HEK293 (cell line): ENCODE measurements around the gene LRP3.
A peak's percentile ranks its signal among the peaks of the same experiment; 100 is the strongest.

Experiments
- CTCF ChIA-PET: fragments of 350-600 bp; formaldehyde crosslinking; extraction: SDS; loops from one replicate; lab custom pipeline; 2021; ENCODE audit warnings: antibody characterized with exemption; lab: Yijun Ruan, JAX
- POLR2A ChIA-PET: fragments of 300-600 bp; formaldehyde crosslinking; extraction: SDS; loops from one replicate; lab custom pipeline; 2020; ENCODE audit warnings: antibody characterized with exemption, inconsistent platforms; lab: Yijun Ruan, JAX
- H3K27ac ChIP-seq: fragments of 200-500 bp; sonication (Bioruptor generic); 2 replicates; pipeline ENCODE4 v1.5.1; 2014; ENCODE audit warnings: low read depth, low read length, control low read depth, inconsistent platforms; ENCODE audit errors: extremely low read depth
- H3K36me3 ChIP-seq, 2 experiments: fragments of 200-500 bp in 1 of 2; sonication (Bioruptor generic) in 1 of 2; 1 replicate in 1 of 2; 2 replicates in 1 of 2; pipeline ENCODE4 v1.5.1; 2014 to 2017; ENCODE audit warnings: inconsistent platforms in 2 of 2, low read length in 2 of 2; ENCODE audit not compliant: control insufficient read depth in 2 of 2, insufficient read depth in 1 of 2
- H3K4me1 ChIP-seq: fragments of 200-500 bp; sonication (Bioruptor generic); 2 replicates; pipeline ENCODE4 v1.5.1; 2014; ENCODE audit warnings: mild to moderate bottlenecking, low read length, inconsistent platforms; ENCODE audit not compliant: control insufficient read depth, insufficient read depth
- H3K4me3 ChIP-seq: 2 replicates; pipeline ENCODE4 v1.5.1; 2011; ENCODE audit warnings: low read depth, mild to moderate bottlenecking, control low read depth, low read length, moderate library complexity
- H3K9me3 ChIP-seq: fragments of 200-500 bp; sonication (Bioruptor generic); 2 replicates; pipeline ENCODE4 v1.5.1; 2014; ENCODE audit warnings: low read depth, low read length, inconsistent platforms; ENCODE audit not compliant: control insufficient read depth, insufficient read depth
- GLIS1 ChIP-seq: fragments of 450-650 bp; formaldehyde crosslinking; IDR thresholded peaks from 2 replicates; pipeline ENCODE4 v1.5.1; 2016; ENCODE audit warnings: missing biosample characterization, missing genetic modification characterization
- KLF10 ChIP-seq: fragments of 450-650 bp; IDR thresholded peaks from 2 replicates; pipeline ENCODE4 v1.5.1; 2018; ENCODE audit warnings: missing biosample characterization, mild to moderate bottlenecking, missing genetic modification characterization
- KLF7 ChIP-seq: fragments of 450-650 bp; formaldehyde crosslinking; IDR thresholded peaks from 2 replicates; pipeline ENCODE4 v1.5.1; 2016; ENCODE audit warnings: missing biosample characterization, missing genetic modification characterization, borderline replicate concordance
- REPIN1 ChIP-seq: fragments of 450-650 bp; formaldehyde crosslinking; IDR thresholded peaks from 2 replicates; pipeline ENCODE4 v1.5.1; 2017; ENCODE audit warnings: missing biosample characterization, missing genetic modification characterization, low read depth
- YY2 ChIP-seq: fragments of 450-650 bp; formaldehyde crosslinking; IDR thresholded peaks from 2 replicates; pipeline ENCODE4 v1.5.1; 2016; ENCODE audit warnings: missing biosample characterization, missing genetic modification characterization
- ZIC2 ChIP-seq: fragments of 450-650 bp; formaldehyde crosslinking; IDR thresholded peaks from 2 replicates; pipeline ENCODE4 v1.5.1; 2016; ENCODE audit warnings: missing biosample characterization, missing genetic modification characterization
- ZNF140 ChIP-seq: fragments of 450-650 bp; formaldehyde crosslinking; IDR thresholded peaks from 2 replicates; pipeline ENCODE4 v1.5.1; 2016; ENCODE audit warnings: missing biosample characterization, missing genetic modification characterization
- ZNF302 ChIP-seq: fragments of 450-650 bp; formaldehyde crosslinking; IDR thresholded peaks from 2 replicates; pipeline ENCODE4 v1.5.1; 2016; ENCODE audit warnings: missing biosample characterization, missing genetic modification characterization, low read depth
- ZNF324 ChIP-seq: fragments of 450-650 bp; formaldehyde crosslinking; IDR thresholded peaks from 2 replicates; pipeline ENCODE4 v1.5.1; 2016; ENCODE audit warnings: missing biosample characterization, missing genetic modification characterization
- ZNF530 ChIP-seq: fragments of 450-650 bp; formaldehyde crosslinking; IDR thresholded peaks from 2 replicates; pipeline ENCODE4 v1.5.1; 2016; ENCODE audit warnings: low read depth, missing biosample characterization, missing genetic modification characterization
- ZNF555 ChIP-seq: fragments of 450-650 bp; formaldehyde crosslinking; conservative IDR thresholded peaks from 2 replicates; pipeline ENCODE4 v1.5.1; 2017; ENCODE audit warnings: missing biosample characterization, mild to moderate bottlenecking, missing genetic modification characterization, inconsistent platforms
- ZNF621 ChIP-seq: fragments of 450-650 bp; formaldehyde crosslinking; IDR thresholded peaks from 2 replicates; pipeline ENCODE4 v1.5.1; 2017; ENCODE audit warnings: missing biosample characterization, missing genetic modification characterization
- TF ChIP-seq, protein P1 (sequence below): fragments of 450-650 bp; formaldehyde crosslinking; IDR thresholded peaks from 2 replicates; pipeline ENCODE4 v1.5.1; 2016; ENCODE audit warnings: missing biosample characterization, missing genetic modification characterization
- TF ChIP-seq, protein P2 (sequence below): IDR thresholded peaks from 2 replicates; pipeline ENCODE4 v1.6.1; 2011; ENCODE audit warnings: mild to moderate bottlenecking, low read depth, low read length, borderline replicate concordance
- TF ChIP-seq, protein P3 (sequence below): fragments of 450-650 bp; formaldehyde crosslinking; IDR thresholded peaks from 2 replicates; pipeline ENCODE4; 2016; ENCODE audit warnings: missing biosample characterization, missing genetic modification characterization
- TF ChIP-seq, protein P4 (sequence below): fragments of 450-650 bp; formaldehyde crosslinking; IDR thresholded peaks from 2 replicates; pipeline ENCODE4 v1.5.1; 2016; ENCODE audit warnings: missing biosample characterization, missing genetic modification characterization, borderline replicate concordance
- TF ChIP-seq, protein P5 (sequence below): fragments of 450-650 bp; IDR thresholded peaks from 2 replicates; pipeline ENCODE4 v1.5.1; 2018; ENCODE audit warnings: missing biosample characterization, mild to moderate bottlenecking, missing genetic modification characterization

LRP3 gene

DNA sequence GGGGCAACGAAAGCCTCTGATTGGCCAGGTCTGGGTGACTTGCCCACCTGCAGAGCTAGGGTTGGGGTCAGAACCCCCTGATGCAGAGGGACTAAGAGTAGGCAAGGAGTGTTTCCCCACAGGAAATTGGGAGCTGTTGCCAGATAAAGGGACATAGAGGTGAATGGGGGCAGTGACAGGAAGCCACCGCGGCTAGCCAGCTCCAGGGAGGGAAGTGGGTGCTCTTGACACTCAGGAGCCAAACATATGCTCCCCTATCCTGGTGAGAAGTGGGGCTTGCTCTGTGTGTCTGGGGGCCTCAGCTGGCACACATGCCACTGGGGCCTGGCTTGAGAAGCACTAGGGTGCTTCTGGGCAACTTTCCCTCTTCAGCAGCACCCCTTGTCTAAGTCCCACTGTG lies 36.2 kb upstream of the LRP3 start:
- Histone ChIP-seq H3K4me1 (peaks cover 9% of the 10 kb centered on the region), H3K36me3 (no peaks in the 10 kb centered on the region; a peak in 1 of 3 replicates), H3K4me3 (no peak overlapping the region), H3K27ac (no peak overlapping the region), H3K9me3 (no peaks in the 10 kb centered on the region)
- TF ChIP-seq, protein P1, sequence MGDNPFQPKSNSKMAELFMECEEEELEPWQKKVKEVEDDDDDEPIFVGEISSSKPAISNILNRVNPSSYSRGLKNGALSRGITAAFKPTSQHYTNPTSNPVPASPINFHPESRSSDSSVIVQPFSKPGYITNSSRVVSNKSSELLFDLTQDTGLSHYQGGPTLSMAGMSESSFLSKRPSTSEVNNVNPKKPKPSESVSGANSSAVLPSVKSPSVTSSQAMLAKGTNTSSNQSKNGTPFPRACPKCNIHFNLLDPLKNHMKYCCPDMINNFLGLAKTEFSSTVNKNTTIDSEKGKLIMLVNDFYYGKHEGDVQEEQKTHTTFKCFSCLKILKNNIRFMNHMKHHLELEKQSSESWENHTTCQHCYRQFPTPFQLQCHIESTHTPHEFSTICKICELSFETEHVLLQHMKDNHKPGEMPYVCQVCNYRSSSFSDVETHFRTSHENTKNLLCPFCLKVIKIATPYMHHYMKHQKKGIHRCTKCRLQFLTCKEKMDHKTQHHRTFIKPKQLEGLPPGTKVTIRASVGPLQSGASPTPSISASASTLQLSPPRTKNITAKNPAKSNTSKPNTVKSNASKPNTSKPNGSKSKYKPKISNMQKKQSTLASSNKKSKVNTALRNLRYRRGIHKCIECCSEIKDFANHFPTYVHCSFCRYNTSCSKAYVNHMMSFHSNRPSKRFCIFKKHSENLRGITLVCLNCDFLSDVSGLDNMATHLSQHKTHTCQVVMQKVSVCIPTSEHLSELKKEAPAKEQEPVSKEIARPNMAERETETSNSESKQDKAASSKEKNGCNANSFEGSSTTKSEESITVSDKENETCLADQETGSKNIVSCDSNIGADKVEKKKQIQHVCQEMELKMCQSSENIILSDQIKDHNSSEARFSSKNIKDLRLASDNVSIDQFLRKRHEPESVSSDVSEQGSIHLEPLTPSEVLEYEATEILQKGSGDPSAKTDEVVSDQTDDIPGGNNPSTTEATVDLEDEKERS (tag by site-specific recombination): no peak
- peak; percentile 33; the same call in 1 of the 2 replicates for TF ChIP-seq ZIC2 (tag by site-specific recombination)
- ChIA-PET POLR2A (interaction anchor here (0.6 to 3.5 kb wide), 2 partner anchors 18 to 65 kb away, joined by 5 to 15 read pairs; no protein-coding TSS in a partner anchor), CTCF (interaction anchor here (0.6 to 8.8 kb wide), 6 partner anchors 13 to 963 kb away, joined by 3 to 92 read pairs (median 8); no protein-coding TSS in a partner anchor)

DNA sequence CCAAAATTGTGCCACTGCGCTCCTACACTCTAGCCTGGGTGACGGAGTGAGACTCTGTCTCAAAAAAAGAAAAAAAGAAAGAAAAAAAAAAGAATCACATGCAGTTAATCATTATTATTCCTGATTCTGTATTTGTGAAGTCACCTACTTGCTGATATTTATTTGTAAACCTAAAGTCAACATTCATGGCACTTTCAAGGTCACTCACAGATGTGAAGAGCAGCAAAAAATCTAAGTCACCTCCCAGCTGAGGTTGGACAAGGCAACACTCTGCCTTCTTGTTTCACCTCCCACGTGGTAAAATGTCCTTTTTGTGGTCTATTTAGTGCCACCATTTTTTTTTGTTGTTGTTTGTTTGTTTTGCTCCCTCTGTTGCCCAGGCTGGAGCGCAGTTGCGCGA lies 35.8 kb upstream of the LRP3 start:
- no peak overlapping the region for H3K27ac ChIP-seq
- CTCF ChIA-PET: interaction anchor here (0.6 to 8.8 kb wide), 8 partner anchors 14 to 962 kb away, joined by 3 to 92 read pairs (median 8); no protein-coding TSS in a partner anchor
- POLR2A ChIA-PET: no interaction called here
- TF ChIP-seq, protein P2, sequence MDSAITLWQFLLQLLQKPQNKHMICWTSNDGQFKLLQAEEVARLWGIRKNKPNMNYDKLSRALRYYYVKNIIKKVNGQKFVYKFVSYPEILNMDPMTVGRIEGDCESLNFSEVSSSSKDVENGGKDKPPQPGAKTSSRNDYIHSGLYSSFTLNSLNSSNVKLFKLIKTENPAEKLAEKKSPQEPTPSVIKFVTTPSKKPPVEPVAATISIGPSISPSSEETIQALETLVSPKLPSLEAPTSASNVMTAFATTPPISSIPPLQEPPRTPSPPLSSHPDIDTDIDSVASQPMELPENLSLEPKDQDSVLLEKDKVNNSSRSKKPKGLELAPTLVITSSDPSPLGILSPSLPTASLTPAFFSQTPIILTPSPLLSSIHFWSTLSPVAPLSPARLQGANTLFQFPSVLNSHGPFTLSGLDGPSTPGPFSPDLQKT: no peak
- TF ChIP-seq YY2 (tag by site-specific recombination): 0 out of 2 replicates have a peak, but pooled peaks have one; percentile 45
- TF ChIP-seq, protein P3, sequence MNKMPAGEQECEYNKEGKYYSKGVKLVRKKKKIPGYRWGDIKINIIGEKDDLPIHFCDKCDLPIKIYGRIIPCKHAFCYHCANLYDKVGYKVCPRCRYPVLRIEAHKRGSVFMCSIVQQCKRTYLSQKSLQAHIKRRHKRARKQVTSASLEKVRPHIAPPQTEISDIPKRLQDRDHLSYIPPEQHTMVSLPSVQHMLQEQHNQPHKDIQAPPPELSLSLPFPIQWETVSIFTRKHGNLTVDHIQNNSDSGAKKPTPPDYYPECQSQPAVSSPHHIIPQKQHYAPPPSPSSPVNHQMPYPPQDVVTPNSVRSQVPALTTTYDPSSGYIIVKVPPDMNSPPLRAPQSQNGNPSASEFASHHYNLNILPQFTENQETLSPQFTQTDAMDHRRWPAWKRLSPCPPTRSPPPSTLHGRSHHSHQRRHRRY (tag by site-specific recombination): no peak
- TF ChIP-seq KLF10: no peak
- H3K4me3 ChIP-seq: no peak overlapping the region
- H3K9me3 ChIP-seq: no peaks in the 10 kb centered on the region
- H3K4me1 ChIP-seq: peaks cover 9% of the 10 kb centered on the region
- no peaks in the 10 kb centered on the region; a peak in 1 of 3 replicates for H3K36me3 ChIP-seq

DNA sequence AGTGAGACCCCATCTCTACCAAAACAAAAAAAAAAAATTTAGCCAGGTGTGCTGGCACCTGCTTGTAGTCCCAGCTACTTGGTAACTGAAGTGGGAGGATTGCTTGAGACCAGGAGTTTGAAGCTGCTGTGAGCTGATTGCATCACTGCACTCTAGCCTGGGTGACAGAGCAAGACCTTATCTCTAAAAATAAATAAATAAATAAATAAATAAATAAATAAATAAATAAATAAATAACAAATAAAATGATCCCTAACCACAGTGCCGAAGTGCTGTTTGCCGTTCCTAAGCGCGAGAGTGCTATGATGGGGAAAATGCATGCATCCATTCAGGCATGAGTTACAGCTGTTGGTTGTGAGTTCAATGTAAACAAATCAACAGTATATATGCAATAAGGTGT lies 35.0 kb upstream of the LRP3 start:
- ChIA-PET CTCF (interaction anchor here (0.6 to 8.8 kb wide), 8 partner anchors 11 to 76 kb away, joined by 3 to 92 read pairs (median 4); no protein-coding TSS in a partner anchor), POLR2A (no interaction called here)
- Histone ChIP-seq H3K27ac (no peak overlapping the region), H3K36me3 (no peaks in the 10 kb centered on the region; a peak in 1 of 3 replicates), H3K4me1 (peaks cover 9% of the 10 kb centered on the region), H3K4me3 (no peak overlapping the region), H3K9me3 (no peaks in the 10 kb centered on the region)
- TF ChIP-seq, protein P4, sequence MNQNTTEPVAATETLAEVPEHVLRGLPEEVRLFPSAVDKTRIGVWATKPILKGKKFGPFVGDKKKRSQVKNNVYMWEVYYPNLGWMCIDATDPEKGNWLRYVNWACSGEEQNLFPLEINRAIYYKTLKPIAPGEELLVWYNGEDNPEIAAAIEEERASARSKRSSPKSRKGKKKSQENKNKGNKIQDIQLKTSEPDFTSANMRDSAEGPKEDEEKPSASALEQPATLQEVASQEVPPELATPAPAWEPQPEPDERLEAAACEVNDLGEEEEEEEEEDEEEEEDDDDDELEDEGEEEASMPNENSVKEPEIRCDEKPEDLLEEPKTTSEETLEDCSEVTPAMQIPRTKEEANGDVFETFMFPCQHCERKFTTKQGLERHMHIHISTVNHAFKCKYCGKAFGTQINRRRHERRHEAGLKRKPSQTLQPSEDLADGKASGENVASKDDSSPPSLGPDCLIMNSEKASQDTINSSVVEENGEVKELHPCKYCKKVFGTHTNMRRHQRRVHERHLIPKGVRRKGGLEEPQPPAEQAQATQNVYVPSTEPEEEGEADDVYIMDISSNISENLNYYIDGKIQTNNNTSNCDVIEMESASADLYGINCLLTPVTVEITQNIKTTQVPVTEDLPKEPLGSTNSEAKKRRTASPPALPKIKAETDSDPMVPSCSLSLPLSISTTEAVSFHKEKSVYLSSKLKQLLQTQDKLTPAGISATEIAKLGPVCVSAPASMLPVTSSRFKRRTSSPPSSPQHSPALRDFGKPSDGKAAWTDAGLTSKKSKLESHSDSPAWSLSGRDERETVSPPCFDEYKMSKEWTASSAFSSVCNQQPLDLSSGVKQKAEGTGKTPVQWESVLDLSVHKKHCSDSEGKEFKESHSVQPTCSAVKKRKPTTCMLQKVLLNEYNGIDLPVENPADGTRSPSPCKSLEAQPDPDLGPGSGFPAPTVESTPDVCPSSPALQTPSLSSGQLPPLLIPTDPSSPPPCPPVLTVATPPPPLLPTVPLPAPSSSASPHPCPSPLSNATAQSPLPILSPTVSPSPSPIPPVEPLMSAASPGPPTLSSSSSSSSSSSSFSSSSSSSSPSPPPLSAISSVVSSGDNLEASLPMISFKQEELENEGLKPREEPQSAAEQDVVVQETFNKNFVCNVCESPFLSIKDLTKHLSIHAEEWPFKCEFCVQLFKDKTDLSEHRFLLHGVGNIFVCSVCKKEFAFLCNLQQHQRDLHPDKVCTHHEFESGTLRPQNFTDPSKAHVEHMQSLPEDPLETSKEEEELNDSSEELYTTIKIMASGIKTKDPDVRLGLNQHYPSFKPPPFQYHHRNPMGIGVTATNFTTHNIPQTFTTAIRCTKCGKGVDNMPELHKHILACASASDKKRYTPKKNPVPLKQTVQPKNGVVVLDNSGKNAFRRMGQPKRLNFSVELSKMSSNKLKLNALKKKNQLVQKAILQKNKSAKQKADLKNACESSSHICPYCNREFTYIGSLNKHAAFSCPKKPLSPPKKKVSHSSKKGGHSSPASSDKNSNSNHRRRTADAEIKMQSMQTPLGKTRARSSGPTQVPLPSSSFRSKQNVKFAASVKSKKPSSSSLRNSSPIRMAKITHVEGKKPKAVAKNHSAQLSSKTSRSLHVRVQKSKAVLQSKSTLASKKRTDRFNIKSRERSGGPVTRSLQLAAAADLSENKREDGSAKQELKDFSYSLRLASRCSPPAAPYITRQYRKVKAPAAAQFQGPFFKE: no peak
- peak; percentile 17; the same call in 1 of the 2 replicates for TF ChIP-seq GLIS1
- peak; percentile 82; the same call in 1 of the 2 replicates for TF ChIP-seq KLF7 (tag by site-specific recombination)
- TF ChIP-seq ZNF621: no peak
- TF ChIP-seq ZNF140 (tag by site-specific recombination): peak; percentile 99
- peak; percentile 85; the same call in 1 of the 2 replicates for TF ChIP-seq ZNF302 (tag by site-specific recombination)
- peak; percentile 85 for TF ChIP-seq ZNF530 (tag by site-specific recombination)
- peak; percentile 100 for TF ChIP-seq ZNF555 (tag by site-specific recombination)
- TF ChIP-seq ZNF324 (tag by site-specific recombination): no peak
- TF ChIP-seq REPIN1 (tag by site-specific recombination): peak; percentile 61; the same call in 1 of the 2 replicates
- TF ChIP-seq, protein P5, sequence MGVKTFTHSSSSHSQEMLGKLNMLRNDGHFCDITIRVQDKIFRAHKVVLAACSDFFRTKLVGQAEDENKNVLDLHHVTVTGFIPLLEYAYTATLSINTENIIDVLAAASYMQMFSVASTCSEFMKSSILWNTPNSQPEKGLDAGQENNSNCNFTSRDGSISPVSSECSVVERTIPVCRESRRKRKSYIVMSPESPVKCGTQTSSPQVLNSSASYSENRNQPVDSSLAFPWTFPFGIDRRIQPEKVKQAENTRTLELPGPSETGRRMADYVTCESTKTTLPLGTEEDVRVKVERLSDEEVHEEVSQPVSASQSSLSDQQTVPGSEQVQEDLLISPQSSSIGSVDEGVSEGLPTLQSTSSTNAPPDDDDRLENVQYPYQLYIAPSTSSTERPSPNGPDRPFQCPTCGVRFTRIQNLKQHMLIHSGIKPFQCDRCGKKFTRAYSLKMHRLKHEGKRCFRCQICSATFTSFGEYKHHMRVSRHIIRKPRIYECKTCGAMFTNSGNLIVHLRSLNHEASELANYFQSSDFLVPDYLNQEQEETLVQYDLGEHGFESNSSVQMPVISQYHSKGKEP: no peak
